Activated T-helper 2 cell treated with anti-CD3 and anti-CD28 coated beads, Interferon-gamma antibody, Interleukin-2, Interleukin-4, amounts not matched to agents 10 μg/mL and 5 μg/mL and 100 μg/mL, durations not matched to agents 14 hours and 24 hours and 36 hours (primary cell): ENCODE data around the gene OPHN1. TPM values are rescaled to one million over a fixed set of nuclear protein-coding genes. Genes with fewer than 3 reads are reported as not detected.
"Not testable (repeated sequence)": the region's sequence is repeated elsewhere in the genome, so short reads cannot be mapped to it uniquely, and the experiment has no call there.

ENCODE experiments used
- DNase-seq: peaks from one replicate; pipeline ENCODE4 v3.0.0; 2021; ENCODE audit warnings: low spot score
- H3K27ac Mint-ChIP-seq: one replicate; pipeline ENCODE4 v1.8.0; 2021; ENCODE audit warnings: mixed read lengths
- H3K27me3 Mint-ChIP-seq: one replicate; pipeline ENCODE4 v1.8.0; 2021; ENCODE audit warnings: low read depth, mixed read lengths
- H3K36me3 Mint-ChIP-seq: one replicate; pipeline ENCODE4 v1.8.0; 2021; ENCODE audit warnings: low read depth, mixed read lengths
- H3K4me1 Mint-ChIP-seq: one replicate; pipeline ENCODE4 v1.8.0; 2021; ENCODE audit warnings: low read depth, mixed read lengths
- H3K4me3 Mint-ChIP-seq: one replicate; pipeline ENCODE4 v1.8.0; 2021; ENCODE audit warnings: low read depth, mild to moderate bottlenecking, moderate library complexity, mixed read lengths
- H3K9me3 Mint-ChIP-seq: one replicate; pipeline ENCODE4 v1.8.0; 2021; ENCODE audit warnings: mixed read lengths
- intact Hi-C: fragments of 100-400 bp; cut with micrococcal nuclease; formaldehyde crosslinking; loops from one replicate; pipeline ENCODE4 v1.15.1; 2023
- total RNA-seq: library from RNA; stranded (reverse); gene quantifications from 2 replicates; pipeline ENCODE4 v1.2.3, GENCODE V29; 2022

OPHN1 gene
- total RNA-seq, 1 donor from 2014 or later = 0.07 TPM

DNA sequence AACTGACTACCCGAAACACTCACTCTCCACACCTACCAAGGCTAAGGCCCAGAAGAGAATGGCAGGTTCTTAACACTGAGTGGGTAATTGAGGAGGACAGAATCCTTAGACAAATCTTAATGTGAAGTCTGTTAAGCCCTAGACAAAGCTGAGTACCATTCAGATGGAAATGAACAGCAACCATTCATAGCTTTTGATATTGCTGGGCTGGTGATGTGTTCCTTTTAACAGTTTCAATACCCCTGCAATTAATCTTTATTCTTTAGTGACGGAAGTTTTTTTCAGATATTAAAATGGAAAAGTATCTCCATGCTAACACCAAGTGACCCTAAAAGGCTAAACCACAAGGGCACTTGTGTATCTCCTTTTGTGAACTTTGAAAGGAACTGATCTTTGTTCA is 334.9 kb downstream of the OPHN1 start:
- Mint-ChIP-seq H3K9me3 (peaks cover 3% of the 10 kb centered on the region), H3K27ac (no peak overlapping the region), H3K27me3 (no peaks in the 10 kb centered on the region), H3K4me3 (no peak overlapping the region), H3K4me1 (no peaks in the 10 kb centered on the region), H3K36me3 (no peaks in the 10 kb centered on the region)
- intact Hi-C loops = no loop called here
- DNase-seq = no peak

DNA sequence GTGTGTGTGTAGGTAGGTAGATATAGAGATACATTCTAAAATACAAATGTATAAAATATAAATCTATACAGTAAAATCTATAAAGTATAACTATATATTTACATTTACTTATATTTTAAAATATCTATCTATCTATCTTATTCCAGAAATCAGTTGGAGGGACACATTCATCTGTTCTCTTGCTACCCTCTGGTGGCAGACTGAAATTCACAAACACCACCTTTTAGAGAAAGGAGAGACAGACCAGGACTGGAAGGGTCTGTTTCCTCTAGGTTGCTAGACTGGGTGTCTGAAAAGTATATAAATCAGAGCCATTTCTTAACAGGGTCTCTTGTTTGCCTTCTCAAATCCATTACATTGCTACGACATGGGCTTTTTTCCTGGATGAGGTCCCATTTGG is 343.0 kb downstream of the OPHN1 start:
- intact Hi-C loops = no loop called here
- no peak for DNase-seq
- H3K27me3 Mint-ChIP-seq = no peaks in the 10 kb centered on the region
- no peak overlapping the region for H3K4me3 Mint-ChIP-seq
- no peaks in the 10 kb centered on the region for H3K36me3 Mint-ChIP-seq
- H3K9me3 Mint-ChIP-seq = no peaks in the 10 kb centered on the region
- no peaks in the 10 kb centered on the region for H3K4me1 Mint-ChIP-seq
- no peak overlapping the region for H3K27ac Mint-ChIP-seq

DNA sequence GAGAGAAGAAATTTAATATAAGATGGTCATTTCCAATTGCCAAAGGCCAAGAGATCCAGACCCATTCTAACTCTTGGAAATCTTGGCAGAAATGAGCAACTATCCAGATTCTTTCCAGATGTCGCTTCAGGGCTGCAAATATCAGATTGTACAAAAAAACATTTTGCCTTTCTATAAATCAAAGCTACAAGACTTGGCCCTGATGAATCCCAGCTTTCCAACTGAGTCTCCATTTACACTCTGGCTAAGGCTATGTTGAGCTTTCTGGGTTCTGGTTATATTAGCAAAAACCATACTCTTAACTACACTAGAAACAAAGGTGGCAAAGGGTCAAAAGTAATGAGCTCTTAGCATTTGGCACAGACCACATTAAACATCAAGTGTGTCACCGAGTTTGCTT is 345.8 kb downstream of the OPHN1 start:
- Mint-ChIP-seq H3K27me3 (no peaks in the 10 kb centered on the region), H3K9me3 (no peaks in the 10 kb centered on the region), H3K36me3 (no peaks in the 10 kb centered on the region), H3K4me3 (no peak overlapping the region), H3K27ac (no peak overlapping the region), H3K4me1 (no peaks in the 10 kb centered on the region)
- DNase-seq = no peak
- intact Hi-C loops = no loop called here

- Mint-ChIP-seq H3K27me3 (no peaks in the 10 kb centered on the region), H3K9me3 (no peaks in the 10 kb centered on the region), H3K4me1 (no peaks in the 10 kb centered on the region), H3K4me3 (no peak overlapping the region), H3K27ac (no peak overlapping the region), H3K36me3 (no peaks in the 10 kb centered on the region)
- DNase-seq = no peak
- intact Hi-C loops = no loop called here
Observed at GRCh38 chrX:68086709-68087108, 346.6 kb downstream of the OPHN1 start.

GRCh38 chrX:68084765-68085164 is 348.5 kb downstream of the OPHN1 start:
- no peak for DNase-seq
- no peaks in the 10 kb centered on the region for H3K36me3 Mint-ChIP-seq
- intact Hi-C loops = no loop called here
- H3K4me3 Mint-ChIP-seq = no peak overlapping the region
- H3K4me1 Mint-ChIP-seq = no peaks in the 10 kb centered on the region
- H3K9me3 Mint-ChIP-seq = no peaks in the 10 kb centered on the region
- H3K27ac Mint-ChIP-seq = no peak overlapping the region
- H3K27me3 Mint-ChIP-seq = no peaks in the 10 kb centered on the region

GRCh38 chrX:68083510-68083909 is 349.8 kb downstream of the OPHN1 start:
- no peaks in the 10 kb centered on the region for H3K36me3 Mint-ChIP-seq
- DNase-seq = no peak
- intact Hi-C loops = no loop called here
- H3K4me3 Mint-ChIP-seq = no peak overlapping the region
- no peaks in the 10 kb centered on the region for H3K27me3 Mint-ChIP-seq
- H3K9me3 Mint-ChIP-seq = no peaks in the 10 kb centered on the region
- H3K27ac Mint-ChIP-seq = no peak overlapping the region
- H3K4me1 Mint-ChIP-seq = no peaks in the 10 kb centered on the region

DNA sequence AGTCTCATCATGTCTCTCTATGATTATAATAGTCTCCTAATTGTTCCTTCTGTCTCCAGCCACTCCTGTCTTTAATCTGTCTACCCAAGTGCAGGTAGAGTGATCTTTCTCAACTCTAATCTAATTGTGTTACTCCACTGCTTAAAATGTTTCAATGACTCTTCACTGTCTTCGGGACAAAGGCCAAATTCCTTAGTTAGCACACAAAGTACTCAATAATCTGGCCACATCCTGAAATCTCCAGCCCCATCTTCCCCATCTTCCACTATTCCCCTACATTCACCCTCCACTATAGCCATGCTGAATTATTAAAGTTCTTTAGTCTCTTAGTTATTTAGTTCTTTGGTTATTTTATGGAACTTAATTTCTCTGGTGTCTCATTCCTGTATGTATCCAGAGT is 353.3 kb downstream of the OPHN1 start:
- no peak overlapping the region for H3K27ac Mint-ChIP-seq
- H3K36me3 Mint-ChIP-seq = no peaks in the 10 kb centered on the region
- H3K4me3 Mint-ChIP-seq = no peak overlapping the region

GRCh38 chrX:68078801-68079200 is 354.5 kb downstream of the OPHN1 start:
- intact Hi-C loops, H3K27ac Mint-ChIP-seq: not testable (repeated sequence)

More for the DNA sequence above, 353.3 kb downstream of the OPHN1 start:
- H3K27me3 Mint-ChIP-seq = no peaks in the 10 kb centered on the region
- no peak for DNase-seq
- intact Hi-C loops = no loop called here
- H3K9me3 Mint-ChIP-seq = no peaks in the 10 kb centered on the region
- H3K4me1 Mint-ChIP-seq = no peaks in the 10 kb centered on the region

GRCh38 chrX:68077378-68077777 is 355.9 kb downstream of the OPHN1 start:
- no peak overlapping the region for H3K27ac Mint-ChIP-seq
- DNase-seq = no peak
- no peaks in the 10 kb centered on the region for H3K9me3 Mint-ChIP-seq
- no peak overlapping the region for H3K4me3 Mint-ChIP-seq
- no peaks in the 10 kb centered on the region for H3K36me3 Mint-ChIP-seq
- intact Hi-C loops = no loop called here
- H3K27me3 Mint-ChIP-seq = no peaks in the 10 kb centered on the region
- H3K4me1 Mint-ChIP-seq = no peaks in the 10 kb centered on the region

More at GRCh38 chrX:68078801-68079200, 354.5 kb downstream of the OPHN1 start:
- H3K4me3 Mint-ChIP-seq, H3K36me3 Mint-ChIP-seq, H3K27me3 Mint-ChIP-seq, H3K4me1 Mint-ChIP-seq, H3K9me3 Mint-ChIP-seq, DNase-seq: not testable (repeated sequence)

DNA sequence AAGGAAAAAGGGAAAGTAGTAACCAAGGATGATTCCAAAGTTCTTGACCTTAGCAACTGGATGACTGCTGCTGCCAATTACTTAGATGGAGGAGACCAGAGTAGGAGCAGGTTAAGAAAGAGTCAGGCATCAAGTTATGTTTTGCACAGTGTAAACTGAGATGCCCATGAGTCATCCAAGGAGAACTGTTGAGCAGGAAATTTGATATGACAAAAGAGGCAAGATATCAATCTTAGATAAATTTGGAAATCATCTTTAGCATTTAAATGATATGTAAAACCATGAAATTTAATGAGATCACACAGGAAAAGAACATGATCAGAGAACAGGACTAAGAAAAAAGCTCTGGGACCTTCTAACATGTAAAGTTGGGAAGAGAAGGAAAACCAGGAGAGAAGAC is 361.3 kb downstream of the OPHN1 start:
- H3K4me3 Mint-ChIP-seq = no peak overlapping the region
- H3K9me3 Mint-ChIP-seq = no peaks in the 10 kb centered on the region
- no peaks in the 10 kb centered on the region for H3K4me1 Mint-ChIP-seq
- peaks cover 1% of the 10 kb centered on the region for H3K27me3 Mint-ChIP-seq
- intact Hi-C loops = no loop called here
- DNase-seq = no peak
- no peaks in the 10 kb centered on the region for H3K36me3 Mint-ChIP-seq
- H3K27ac Mint-ChIP-seq = no peak overlapping the region

DNA sequence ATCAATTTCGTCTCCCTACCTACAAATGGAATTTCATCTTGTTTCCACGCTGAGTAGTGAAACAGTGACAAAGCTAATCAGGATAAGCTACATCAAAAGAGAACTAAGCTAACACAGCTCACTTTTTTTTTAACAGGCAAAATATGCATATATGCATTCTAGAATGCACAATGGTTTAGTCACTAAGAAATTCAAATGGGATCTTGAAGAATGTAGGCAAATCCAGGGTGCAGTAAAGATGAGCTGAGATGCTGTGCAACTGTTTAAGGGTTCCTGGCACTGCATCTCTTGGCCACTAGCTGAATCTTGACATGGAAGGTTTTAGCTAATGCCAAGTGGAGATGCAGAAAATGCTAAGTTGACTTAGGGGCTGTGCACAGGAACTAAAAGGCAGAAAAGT is 363.2 kb downstream of the OPHN1 start:
- H3K27me3 Mint-ChIP-seq, H3K36me3 Mint-ChIP-seq, intact Hi-C loops, H3K4me3 Mint-ChIP-seq, DNase-seq, H3K9me3 Mint-ChIP-seq, H3K27ac Mint-ChIP-seq, H3K4me1 Mint-ChIP-seq: not testable (repeated sequence)

GRCh38 chrX:68061206-68061535 is 372.1 kb downstream of the OPHN1 start:
- intact Hi-C loops = no loop called here
- Mint-ChIP-seq H3K4me1 (no peaks in the 10 kb centered on the region), H3K36me3 (no peaks in the 10 kb centered on the region), H3K9me3 (no peaks in the 10 kb centered on the region), H3K27me3 (no peaks in the 10 kb centered on the region), H3K4me3 (no peak overlapping the region), H3K27ac (no peak overlapping the region)
- DNase-seq = no peak

DNA sequence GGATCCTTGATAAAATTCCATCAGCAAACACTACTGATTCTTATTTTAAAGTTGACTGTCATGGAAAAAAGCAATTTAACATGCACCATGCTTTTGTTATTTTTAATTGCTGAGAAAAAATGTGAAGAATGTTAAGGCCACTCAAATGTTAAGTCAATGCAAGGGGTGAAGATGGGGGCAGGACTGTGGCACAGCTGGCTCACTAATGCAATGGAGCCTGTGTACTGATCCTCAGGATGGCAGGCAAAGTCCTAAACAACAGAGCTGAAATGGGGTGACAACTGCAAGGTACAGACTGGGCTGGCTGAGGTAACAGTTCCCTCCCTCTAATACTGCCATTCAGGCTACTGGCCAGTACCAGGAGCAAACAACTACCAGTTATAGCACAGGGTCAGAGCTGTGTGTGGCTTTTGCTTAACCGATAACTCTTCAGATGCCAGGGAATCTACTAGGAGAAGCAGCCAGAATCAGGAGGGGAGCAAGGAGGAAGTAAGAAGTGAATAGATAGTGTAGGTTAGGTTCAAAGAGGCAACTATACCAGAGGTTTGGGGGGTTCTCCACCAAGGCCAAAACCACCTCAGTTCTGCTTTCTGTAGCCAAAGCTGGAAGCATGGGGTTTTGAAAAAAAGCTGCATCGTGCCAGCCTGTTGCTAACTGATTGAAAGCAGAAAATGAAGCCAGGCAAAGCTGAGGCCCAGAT is 372.6 kb downstream of the OPHN1 start:
- intact Hi-C loops = no loop called here
- H3K9me3 Mint-ChIP-seq = no peaks in the 10 kb centered on the region
- no peaks in the 10 kb centered on the region for H3K27me3 Mint-ChIP-seq
- H3K4me3 Mint-ChIP-seq = no peak overlapping the region
- DNase-seq = no peak
- H3K4me1 Mint-ChIP-seq = no peaks in the 10 kb centered on the region
- no peaks in the 10 kb centered on the region for H3K36me3 Mint-ChIP-seq
- H3K27ac Mint-ChIP-seq = no peak overlapping the region

DNA sequence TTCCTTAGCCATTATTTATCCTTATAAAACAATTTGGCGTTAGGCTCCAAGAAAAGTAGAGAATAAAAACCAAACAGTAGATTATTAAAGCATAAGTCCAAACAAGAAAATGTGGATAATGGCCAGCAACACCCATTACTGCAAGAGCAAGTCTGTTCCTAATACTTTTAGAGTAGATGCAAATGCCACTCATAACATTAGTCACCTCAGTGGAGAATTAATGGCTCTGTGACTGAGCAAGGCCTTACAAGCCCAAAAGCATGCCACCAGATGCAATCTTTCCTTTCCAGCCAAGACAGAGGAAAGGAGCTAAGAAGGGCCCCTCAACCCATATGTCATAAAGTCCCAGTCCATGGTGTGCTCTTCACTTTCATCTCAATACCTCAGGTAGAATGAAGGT is 373.8 kb downstream of the OPHN1 start:
- DNase-seq = no peak
- intact Hi-C loops = no loop called here
- Mint-ChIP-seq H3K9me3 (no peaks in the 10 kb centered on the region), H3K36me3 (no peaks in the 10 kb centered on the region), H3K4me3 (no peak overlapping the region), H3K27me3 (no peaks in the 10 kb centered on the region), H3K4me1 (no peaks in the 10 kb centered on the region), H3K27ac (no peak overlapping the region)
